Activated CD4-positive, alpha-beta T cell treated with anti-CD3 and anti-CD28 coated beads, Interleukin-2, amount 50 U/mL, for 1 hour (primary cell): Measurements from ENCODE around the gene SV2C.

Experiments used
- DNase-seq: peaks from one replicate; pipeline ENCODE4 v3.0.0-alpha.2; 2020

Gene SV2C

DNA sequence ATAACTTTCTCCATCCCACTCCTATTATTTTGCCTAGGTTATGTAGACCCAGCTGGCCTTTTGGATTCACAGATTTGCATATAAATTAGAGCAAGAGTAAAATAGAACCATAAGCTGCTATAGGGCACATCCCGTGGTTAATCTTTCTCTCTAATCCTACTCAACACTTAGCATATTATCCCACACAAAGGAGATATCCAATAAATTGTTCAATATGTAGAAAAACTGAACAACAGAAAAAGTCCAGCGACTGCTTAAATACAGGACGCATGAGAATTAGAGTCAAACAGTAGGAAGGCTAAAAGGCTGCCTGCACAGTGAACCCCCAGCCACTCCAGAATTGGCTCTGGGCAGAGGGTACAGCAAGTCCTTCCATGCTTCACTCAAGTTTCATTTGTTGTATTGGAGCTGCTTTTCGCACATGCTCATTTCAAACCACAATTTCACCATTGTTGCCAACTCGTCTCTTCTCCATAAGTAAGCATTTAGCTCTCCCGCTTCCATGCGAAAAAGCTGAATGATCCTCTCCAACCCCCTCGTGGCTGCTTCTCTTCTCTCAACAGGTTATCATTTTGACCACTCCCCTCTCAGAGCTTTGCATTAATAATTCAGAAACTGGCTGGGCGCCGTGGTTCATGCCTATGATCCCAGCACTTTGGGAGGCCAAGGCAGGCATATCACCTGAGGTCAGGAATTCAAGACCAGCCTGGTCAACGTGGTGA is 305.8 kb downstream of the SV2C start:
- DNase-seq = no peak

DNA sequence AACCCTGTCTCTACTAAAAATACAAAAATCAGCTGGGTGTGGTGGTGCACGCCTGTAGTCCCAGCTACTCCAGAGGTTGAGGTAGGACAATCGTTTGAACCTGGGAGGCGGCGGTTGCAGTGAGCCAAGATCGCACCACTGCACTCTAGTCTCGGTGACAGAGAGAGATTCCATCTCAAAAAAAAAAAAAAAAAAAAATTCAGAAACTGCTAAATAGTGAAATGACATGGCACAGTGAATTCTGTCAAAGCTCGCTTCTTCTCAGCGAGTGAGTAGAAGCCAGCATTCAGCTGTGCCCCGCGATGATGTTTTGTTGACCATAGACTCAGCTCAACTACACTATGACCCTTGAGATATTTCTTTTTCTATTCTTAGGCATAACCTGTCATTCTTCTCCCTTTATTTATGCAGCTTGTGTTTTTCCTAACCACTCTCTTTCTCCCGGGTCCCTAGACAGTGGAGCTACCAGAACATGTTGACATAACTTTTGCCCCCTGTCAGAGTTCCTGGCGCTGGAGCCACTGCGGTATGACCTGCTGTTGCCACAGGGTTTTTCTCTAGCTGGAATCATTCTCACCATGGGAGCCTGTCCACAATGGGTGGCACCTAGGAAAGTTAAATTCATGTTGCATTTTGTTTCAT is 306.5 kb downstream of the SV2C start:
- DNase-seq = no peak

DNA sequence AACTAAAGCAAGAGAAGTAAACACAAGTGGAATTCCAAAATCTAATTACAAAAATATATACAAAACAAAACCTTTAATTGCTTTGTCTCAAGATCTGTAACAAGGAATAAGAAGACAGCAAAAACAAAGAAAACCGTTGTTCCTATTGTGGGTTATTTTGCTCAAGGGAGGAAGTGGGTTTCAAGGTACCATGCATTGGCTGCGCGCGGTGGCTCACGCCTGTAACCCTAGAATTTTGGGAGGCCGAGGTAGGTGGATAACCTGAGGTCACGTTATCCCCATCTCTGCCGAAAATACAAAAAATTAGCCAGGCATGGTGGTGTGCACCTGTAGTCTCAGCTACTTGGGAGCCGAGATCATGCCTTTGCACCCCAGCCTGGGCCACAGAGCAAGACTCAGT is 307.8 kb downstream of the SV2C start:
- peak; percentile 13 for DNase-seq

DNA sequence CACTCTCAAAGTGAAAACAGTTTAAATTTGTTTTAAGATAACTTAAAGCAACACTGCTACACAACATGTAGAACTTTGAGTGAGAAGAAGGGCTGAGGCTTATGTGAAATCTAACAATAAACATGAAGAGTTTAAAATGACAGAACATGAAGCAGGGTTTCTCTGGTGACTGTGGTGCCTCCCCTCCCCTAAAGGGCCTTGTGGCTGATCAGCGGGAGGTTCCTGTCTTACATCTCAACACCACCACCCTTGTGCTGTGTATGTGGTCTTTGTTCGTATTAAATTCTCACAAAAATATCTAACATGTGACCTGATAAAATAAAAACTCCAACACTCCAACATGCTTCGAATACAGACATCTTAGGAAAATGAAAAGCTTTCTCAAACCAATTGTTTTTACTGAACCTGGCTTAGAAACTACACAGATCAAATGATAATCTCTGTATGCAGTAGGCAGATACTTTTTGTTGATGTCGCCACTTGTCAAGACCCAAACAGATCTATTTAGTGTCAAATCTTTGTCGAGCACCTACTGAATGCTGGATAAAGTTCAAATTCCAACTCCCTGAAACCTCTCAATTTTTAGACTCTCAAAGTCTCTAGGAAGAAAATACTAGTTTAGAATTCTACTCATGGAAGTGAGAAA is 310.0 kb downstream of the SV2C start:
- DNase-seq = peak; percentile 12

DNA sequence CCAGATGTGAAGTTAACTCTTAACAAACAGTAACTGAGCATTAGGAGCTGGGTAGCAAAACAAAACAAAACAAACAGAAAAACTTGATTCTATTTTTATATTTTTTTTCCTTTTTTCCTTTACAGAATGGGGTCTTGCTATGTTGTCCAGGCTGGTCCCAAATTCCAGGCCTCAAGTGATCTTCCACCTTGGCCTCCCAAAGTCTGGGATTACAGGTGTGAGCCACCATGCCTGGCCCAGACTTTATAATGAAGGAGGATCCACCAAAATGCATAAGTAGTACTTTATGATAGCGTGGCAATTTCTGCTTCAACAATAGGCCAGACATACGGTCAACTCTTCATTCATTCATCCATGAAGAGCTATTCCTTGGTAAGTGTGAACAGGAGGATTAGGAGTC is 314.0 kb downstream of the SV2C start:
- no peak for DNase-seq

DNA sequence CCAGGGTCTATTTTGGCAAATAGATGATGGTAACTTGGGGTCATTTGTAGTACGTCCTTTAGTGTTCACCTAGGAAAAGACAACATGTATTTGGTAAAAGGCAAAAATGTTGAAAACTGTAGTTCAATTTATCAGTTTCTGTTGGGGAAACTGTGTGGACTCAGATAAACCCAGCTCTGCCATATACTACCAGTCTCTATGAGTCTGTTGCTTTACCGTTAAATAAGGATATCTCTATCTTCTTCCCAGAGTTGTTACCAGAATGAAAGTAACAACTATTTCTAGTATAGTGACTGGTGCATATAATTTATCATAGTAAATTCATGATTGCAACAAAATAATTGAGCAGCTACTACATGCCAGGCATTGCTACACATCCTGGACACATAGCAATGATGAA is 316.1 kb downstream of the SV2C start:
- DNase-seq = no peak

DNA sequence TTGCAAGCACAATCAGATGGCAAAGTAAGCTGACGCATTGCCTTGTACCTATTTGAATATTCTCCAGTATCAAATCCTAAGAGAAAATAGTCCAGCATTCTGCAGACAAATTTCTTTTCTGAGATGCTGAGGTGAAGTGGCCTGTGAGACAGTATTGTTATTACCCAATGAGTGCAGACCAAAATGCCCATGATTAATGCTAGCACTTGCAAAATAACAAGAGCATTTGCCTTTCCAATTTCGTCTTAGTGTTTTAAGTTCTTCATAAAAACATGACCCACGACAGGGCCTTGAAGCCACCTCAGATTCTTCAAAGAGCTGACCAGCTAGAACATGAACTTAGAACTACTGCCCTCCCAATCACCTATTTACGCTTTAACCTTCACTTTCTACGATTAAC is 317.3 kb downstream of the SV2C start:
- no peak for DNase-seq

DNA sequence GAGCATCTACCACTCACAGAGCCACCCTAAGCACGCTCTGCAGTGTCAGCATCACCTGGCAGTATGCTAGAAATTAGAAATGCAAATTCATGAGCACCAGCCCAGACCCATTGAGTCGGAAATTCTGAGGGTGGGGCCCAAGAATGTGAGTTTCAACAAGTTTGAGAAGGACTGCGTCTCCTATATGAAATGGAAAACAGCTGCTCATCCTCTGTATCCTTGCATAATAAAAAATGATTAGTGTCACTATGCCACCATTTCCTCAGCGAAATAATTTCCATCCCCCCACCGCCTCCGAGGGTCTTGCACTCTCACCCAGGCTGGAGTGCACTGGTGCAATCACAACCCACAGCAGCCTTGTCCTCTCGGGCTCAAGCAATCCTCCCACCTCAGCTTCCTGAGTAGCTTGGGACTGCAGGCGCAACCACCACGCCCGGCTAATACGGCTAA is 318.6 kb downstream of the SV2C start:
- peak; percentile 25 for DNase-seq

DNA sequence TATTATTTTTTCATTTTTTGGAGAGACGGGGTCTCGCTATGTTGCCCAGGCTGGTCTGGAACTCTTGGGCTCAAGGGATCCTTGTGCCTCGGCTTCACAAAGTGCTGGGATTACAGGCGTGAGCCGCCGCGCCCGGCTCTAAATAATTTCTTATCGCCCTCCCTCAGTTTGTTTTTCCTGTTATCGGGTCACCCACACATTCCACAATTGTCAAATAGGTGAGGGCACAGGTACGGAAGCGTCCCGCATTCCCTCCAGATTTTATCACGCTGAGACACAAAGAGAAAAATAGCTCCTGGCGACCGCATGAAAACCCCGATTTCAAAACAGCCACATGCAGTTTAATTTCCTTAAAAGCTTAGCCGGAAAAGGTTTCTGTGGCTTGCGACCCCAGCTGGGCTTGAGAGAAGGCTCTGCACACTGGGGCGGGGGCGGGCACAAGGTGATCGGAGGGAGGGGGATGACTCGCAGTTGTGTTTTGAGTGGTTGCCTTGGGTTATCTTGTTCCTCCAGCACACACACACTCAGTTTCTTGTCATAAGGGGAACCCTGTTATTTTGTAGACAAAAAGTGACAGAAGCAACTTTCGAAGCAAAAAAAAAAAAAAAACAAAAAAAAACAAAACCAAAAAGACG is 319.2 kb downstream of the SV2C start:
- peak; percentile 78 for DNase-seq

DNA sequence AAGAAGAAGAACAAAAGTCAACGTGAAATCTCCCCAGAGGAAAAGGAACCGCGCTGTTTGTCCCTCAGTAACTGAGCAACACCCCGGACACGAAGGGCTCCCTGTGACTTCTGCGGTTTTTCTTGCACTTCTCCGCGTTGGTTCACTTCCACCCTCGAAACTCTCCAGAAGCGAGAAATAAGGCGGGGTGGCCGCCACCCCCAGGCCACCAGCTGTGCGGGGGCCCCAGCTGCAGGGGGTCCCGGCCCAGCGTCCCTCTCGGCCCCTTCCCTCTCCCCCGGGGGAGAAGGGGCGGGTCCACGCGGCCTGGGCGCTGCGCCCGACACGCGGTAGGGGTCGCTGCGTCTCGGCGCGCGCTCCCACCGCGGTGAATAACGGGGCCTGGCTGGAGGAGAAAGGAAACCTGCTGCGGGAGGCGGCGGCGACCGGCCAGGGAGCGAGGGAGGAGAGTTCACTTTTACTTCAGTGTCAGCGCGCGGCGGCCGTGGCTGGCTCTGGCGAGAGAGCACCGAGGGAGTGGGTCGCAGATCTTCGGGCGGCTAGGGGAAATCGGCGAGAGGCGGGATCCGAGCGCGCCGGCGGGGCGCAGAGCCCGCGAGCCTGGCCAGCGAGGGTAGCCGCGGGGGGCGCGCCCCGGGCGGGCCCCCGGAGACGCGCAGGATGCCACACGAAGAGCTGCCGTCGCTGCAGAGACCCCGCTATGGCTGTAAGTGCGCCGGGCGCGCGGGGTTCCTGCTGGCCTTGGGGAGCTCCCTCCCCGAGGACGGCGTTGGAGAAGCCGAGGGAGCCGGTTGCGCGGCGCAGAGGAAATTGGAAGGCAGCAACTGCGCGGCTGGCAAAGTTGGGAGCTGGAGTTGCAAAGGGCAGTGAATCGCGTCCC is 319.9 kb downstream of the SV2C start, which contains the start of gene IQGAP2:
Gene IQGAP2, plus strand, starts transcription at position 400 of the 880 bp plus-strand sequence. Its CDS starts 261 bp downstream, at position 661.
- peak; percentile 75 for DNase-seq
